Ascending aorta (tissue), 2 donors: ENCODE results near the gene EVC2. TPM values are rescaled to one million over a fixed set of nuclear protein-coding genes. Genes with fewer than 3 reads are reported as not detected.

Experiments
- DNase-seq, 2 donors: peaks; one replicate each; pipeline ENCODE4 v3.0.0-alpha.2; 2019; ENCODE audit warnings: low spot score in 2 of 2
- H3K27ac ChIP-seq, 2 donors: fragments of 200-600 bp; sonication (generic); one replicate each; pipeline ENCODE4 v1.5.1; 2016 to 2017; ENCODE audit warnings: mild to moderate bottlenecking in 1 of 2
- H3K27me3 ChIP-seq: fragments of 200-600 bp; sonication (generic); one replicate; pipeline ENCODE4 v1.5.1; 2017
- H3K36me3 ChIP-seq, 2 donors: fragments of 200-600 bp; sonication (generic); one replicate each; pipeline ENCODE4 v1.5.1; 2016
- H3K4me1 ChIP-seq, 2 donors: fragments of 200-600 bp; sonication (generic); one replicate each; pipeline ENCODE4 v1.5.1; 2016 to 2017; ENCODE audit warnings: mild to moderate bottlenecking in 1 of 2
- H3K4me3 ChIP-seq, 2 donors: fragments of 200-600 bp; sonication (generic); one replicate each; pipeline ENCODE4 v1.5.1; 2016 to 2017; ENCODE audit warnings: mild to moderate bottlenecking in 1 of 2
- H3K9me3 ChIP-seq, 2 donors: fragments of 200-600 bp; sonication (generic); one replicate each; pipeline ENCODE4 v1.5.1; 2016
- intact Hi-C: fragments of 100-400 bp; cut with DNase I; formaldehyde crosslinking; loops from one replicate; pipeline ENCODE4 v1.15.1; 2023
- total RNA-seq: library from RNA; depleted of rRNA; stranded (reverse); fragments of >200 nt; gene quantifications from one replicate; pipeline ENCODE4 v1.1.0, GENCODE V29; 2016
- TF ChIP-seq, protein P1 (sequence below), 3 experiments: fragments of 200-600 bp in 2 of 3; fragments of 450-650 bp in 1 of 3; sonication (generic) in 2 of 3; IDR thresholded peaks; one replicate each; pipeline ENCODE4 v1.5.1; 2016 to 2019; ENCODE audit warnings: antibody characterized with exemption in 3 of 3, mild to moderate bottlenecking in 1 of 3, moderate library complexity in 1 of 3

The EVC2 gene
- total RNA-seq, 1 donor from 2014 or later: 5.7 TPM

DNA sequence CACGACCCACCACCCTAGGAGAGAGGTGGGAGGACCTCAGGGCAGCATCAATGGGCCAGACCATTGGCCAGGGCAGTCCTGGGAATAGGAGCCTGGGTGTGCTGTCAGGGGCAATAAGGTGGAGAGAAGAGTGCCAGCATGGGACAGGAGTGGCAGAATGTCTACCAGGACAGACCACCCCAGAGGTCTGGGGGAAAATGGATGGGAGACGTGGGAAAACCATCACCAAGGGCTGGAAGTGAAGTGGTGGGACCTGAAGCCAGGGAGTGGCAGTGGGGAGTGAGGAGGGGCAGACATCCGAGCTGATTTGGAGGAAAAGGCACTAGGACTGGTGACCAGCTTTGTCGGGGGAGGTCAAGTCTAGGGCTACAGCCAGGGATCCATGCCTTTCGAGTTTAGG is 993 bp downstream of the EVC2 start:
- no peaks in the 10 kb centered on the region for H3K9me3 ChIP-seq
- TF ChIP-seq, protein P1, sequence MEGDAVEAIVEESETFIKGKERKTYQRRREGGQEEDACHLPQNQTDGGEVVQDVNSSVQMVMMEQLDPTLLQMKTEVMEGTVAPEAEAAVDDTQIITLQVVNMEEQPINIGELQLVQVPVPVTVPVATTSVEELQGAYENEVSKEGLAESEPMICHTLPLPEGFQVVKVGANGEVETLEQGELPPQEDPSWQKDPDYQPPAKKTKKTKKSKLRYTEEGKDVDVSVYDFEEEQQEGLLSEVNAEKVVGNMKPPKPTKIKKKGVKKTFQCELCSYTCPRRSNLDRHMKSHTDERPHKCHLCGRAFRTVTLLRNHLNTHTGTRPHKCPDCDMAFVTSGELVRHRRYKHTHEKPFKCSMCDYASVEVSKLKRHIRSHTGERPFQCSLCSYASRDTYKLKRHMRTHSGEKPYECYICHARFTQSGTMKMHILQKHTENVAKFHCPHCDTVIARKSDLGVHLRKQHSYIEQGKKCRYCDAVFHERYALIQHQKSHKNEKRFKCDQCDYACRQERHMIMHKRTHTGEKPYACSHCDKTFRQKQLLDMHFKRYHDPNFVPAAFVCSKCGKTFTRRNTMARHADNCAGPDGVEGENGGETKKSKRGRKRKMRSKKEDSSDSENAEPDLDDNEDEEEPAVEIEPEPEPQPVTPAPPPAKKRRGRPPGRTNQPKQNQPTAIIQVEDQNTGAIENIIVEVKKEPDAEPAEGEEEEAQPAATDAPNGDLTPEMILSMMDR (IDR thresholded peaks at IDR 0.05): no peak
- no peak overlapping the region for H3K27ac ChIP-seq
- intact Hi-C loops: no loop called here
- H3K4me3 ChIP-seq: peak overlapping the region; percentile 90 to 91
- no peak for DNase-seq
- H3K27me3 ChIP-seq: no peaks in the 10 kb centered on the region
- H3K36me3 ChIP-seq: peaks cover 0 to 6% of the 10 kb centered on the region in 2 donors
- H3K4me1 ChIP-seq: peaks cover 0 to 31% of the 10 kb centered on the region in 2 donors

DNA sequence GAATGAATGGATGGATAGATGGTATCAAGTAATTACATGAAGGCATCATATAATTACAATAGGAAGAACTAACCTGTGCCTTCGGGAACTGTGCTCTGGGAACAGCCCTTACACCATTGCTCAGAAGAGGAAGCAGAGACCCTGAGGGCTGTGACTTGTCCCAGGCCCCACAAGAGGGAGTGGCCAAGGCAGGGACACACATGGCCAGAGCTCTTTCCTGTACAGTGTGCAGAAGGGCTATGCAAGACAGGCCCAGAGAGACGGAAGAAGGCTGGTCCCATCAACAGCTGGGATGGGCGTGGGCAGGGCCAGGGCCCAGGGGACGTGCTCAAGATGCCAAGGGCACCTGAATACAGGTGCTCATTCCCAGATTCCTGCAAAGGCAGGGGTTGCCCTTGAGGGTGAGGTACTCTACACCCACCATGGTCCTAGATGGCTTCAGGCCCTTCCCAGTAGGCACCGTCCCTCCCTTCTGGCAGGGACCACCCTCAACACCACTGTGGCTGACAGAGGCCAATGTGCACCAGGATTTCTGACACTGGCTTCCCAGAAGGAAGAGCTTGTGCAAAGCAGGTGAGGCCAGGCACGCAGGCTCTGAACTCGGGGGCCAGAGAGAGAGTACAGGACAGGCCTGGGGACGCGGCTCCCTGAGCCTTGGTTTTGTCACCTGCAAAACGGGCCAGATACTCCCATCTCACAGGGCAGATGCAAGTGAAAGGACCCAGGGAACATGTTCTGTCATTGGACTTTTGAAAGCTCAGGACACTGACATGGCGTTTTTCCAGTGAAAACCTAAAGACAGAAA is 1.7 kb downstream of the EVC2 start:
- Histone ChIP-seq H3K4me1 (peaks cover 0 to 25% of the 10 kb centered on the region in 2 donors), H3K27me3 (no peaks in the 10 kb centered on the region), H3K9me3 (no peaks in the 10 kb centered on the region), H3K36me3 (peaks cover 0 to 6% of the 10 kb centered on the region in 2 donors), H3K27ac (no peak overlapping the region), H3K4me3 (peak overlapping the region; percentile 90 to 91)
- TF ChIP-seq, protein P1 (IDR thresholded peaks at IDR 0.05): no peak
- intact Hi-C loops: no loop called here
- DNase-seq: peak in 1 of 2 donors; percentile 47

DNA sequence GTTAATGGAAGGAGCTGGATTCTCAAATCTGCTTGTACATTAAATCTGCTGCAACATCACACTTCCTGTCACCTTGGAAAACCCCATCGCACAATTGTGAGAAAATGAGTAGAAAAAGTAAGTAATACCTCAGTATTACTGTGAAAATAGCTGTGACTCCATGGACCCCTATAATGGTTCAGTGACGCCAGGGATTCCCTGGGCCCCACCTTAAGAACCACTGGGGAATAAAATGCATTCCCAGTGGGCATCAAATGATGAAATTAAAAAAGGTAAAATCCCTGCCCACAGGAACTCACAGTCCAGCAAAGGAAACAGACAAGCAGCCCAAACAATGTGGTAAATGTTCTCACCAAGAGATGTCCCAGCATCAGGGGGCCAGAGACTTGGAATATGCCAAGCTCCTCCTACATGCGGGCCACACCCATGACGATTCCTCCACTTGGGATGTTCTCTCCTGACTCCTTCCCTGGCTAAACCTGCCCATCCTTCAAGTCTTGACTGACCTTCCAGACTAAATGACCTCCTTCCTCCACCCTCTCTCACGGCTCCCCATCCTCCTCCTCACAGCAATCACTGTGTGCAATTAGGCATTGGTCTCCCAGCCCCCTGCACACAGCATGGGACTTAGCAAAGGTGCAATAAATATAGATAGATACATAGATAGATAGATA is 2.6 kb downstream of the EVC2 start:
- peak in 1 of 2 donors; percentile 42 for DNase-seq
- no peak overlapping the region for H3K27ac ChIP-seq
- intact Hi-C loops: no loop called here

DNA sequence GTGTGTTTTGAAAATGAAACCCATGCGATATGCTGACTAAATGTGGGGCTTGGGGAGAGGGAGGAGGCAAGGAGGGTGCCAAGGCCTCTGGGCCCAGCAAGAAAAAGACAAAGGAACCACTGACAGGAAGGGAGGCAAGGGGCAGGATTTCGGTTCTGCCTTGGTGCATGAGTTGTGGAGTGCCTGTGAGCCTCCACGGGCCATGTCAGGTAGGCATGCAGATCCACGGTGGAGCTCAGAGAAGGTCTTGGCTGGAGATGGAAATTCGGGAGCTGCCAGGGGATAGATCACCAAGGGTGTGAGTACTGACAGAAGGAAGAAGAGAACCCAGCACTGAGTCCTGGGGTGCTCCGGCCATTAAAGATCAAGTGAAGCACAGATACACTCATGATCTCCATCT is 4.1 kb downstream of the EVC2 start:
- H3K27ac ChIP-seq: no peak overlapping the region
- TF ChIP-seq, protein P1 (IDR thresholded peaks at IDR 0.05): no peak
- H3K9me3 ChIP-seq: no peaks in the 10 kb centered on the region
- H3K4me1 ChIP-seq: peaks cover 0 to 20% of the 10 kb centered on the region in 2 donors
- peaks cover 0 to 6% of the 10 kb centered on the region in 2 donors for H3K36me3 ChIP-seq
- intact Hi-C loops: no loop called here
- DNase-seq: no peak
- H3K4me3 ChIP-seq: no peak overlapping the region
- H3K27me3 ChIP-seq: no peaks in the 10 kb centered on the region

More for the DNA sequence above, 2.6 kb downstream of the EVC2 start:
- peaks cover 0 to 6% of the 10 kb centered on the region in 2 donors for H3K36me3 ChIP-seq
- peaks cover 0 to 25% of the 10 kb centered on the region in 2 donors for H3K4me1 ChIP-seq
- H3K27me3 ChIP-seq: no peaks in the 10 kb centered on the region
- H3K9me3 ChIP-seq: no peaks in the 10 kb centered on the region
- no peak overlapping the region for H3K4me3 ChIP-seq
- TF ChIP-seq, protein P1 (IDR thresholded peaks at IDR 0.05): no peak

DNA sequence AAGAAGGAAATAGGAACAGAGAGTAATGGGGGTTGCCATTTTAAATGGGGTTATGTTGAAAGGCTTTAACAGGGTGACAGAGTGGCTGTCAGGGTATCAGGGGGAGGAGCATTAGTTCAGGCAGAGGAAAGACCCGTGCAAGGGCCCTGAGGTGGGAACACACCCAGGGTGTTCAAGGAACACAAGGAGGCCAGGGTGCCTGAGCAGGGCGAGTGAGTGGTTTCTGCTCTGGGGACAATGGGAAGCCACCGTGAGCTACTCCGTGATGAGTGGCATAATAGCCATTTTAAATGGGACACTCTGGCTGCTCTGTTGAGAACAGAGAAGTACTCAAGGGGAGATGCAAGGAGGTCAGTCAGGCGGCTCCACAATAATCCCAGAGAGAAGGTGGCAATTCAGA is 4.5 kb downstream of the EVC2 start:
- peaks cover 0 to 16% of the 10 kb centered on the region in 2 donors for H3K4me1 ChIP-seq
- H3K27me3 ChIP-seq: no peaks in the 10 kb centered on the region
- intact Hi-C loops: no loop called here
- H3K27ac ChIP-seq: no peak overlapping the region
- H3K9me3 ChIP-seq: no peaks in the 10 kb centered on the region
- peaks cover 0 to 9% of the 10 kb centered on the region in 2 donors for H3K36me3 ChIP-seq
- DNase-seq: no peak
- no peak overlapping the region for H3K4me3 ChIP-seq
- TF ChIP-seq, protein P1 (IDR thresholded peaks at IDR 0.05): no peak
